ENCODE results near the gene CD300LG. TPM values are rescaled to one million over a fixed set of nuclear protein-coding genes. Genes with fewer than 3 reads are reported as not detected.
A peak's percentile ranks its signal among the peaks of the same experiment; 100 is the strongest.

CD300LG gene
- total RNA-seq, 1 donor from 2014 or later, result not detected

DNA sequence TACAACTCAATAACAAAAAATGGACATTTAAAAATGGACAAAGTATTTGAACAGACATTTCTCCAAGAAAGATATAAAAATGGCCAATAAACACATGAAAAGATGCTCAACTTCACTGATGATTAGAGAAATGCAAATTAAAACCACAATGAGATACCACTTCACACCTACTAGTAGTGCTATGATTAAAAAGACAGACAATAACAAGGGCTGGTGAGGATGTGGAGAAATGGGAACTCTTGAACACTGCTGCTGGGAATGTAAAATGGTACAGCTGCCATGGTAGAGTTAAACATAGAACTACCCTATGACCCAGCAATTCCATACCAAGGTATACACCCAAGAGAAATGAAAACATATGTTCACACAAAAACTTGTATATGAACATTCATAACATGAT lies 41.9 kb upstream of the CD300LG start:
- Mint-ChIP-seq H3K9me3 (no peaks in the 10 kb centered on the region), H3K27ac (no peak overlapping the region), H3K4me1 (ENCODE audit: unreplicated experiment) (no peaks in the 10 kb centered on the region), H3K4me3 (no peak overlapping the region), H3K36me3 (no peaks in the 10 kb centered on the region), H3K27me3 (no peaks in the 10 kb centered on the region)
- TF ChIP-seq, protein P1, sequence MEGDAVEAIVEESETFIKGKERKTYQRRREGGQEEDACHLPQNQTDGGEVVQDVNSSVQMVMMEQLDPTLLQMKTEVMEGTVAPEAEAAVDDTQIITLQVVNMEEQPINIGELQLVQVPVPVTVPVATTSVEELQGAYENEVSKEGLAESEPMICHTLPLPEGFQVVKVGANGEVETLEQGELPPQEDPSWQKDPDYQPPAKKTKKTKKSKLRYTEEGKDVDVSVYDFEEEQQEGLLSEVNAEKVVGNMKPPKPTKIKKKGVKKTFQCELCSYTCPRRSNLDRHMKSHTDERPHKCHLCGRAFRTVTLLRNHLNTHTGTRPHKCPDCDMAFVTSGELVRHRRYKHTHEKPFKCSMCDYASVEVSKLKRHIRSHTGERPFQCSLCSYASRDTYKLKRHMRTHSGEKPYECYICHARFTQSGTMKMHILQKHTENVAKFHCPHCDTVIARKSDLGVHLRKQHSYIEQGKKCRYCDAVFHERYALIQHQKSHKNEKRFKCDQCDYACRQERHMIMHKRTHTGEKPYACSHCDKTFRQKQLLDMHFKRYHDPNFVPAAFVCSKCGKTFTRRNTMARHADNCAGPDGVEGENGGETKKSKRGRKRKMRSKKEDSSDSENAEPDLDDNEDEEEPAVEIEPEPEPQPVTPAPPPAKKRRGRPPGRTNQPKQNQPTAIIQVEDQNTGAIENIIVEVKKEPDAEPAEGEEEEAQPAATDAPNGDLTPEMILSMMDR (conservative IDR thresholded peaks at IDR 0.05), result no peak
- DNase-seq (ENCODE audit: extremely low spot score, unreplicated experiment), result no peak

DNA sequence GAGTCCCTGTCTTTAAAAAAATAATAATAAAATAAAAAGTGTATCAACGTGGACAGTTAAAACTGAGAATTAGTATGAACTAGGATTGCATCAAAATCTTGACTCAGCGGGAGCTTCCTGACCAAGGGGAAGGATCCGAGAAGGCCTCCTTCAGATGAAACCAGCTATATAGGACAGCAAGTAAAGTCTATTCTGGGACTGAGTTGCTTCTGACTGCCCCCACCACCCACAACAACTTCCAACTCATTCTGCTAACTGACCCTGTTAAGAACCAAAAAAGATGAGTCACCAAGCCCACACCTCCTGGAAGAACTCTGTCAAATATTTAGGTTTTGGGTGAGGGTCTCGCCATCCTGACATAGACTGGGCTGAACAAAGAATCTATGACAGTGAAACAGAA lies 38.9 kb upstream of the CD300LG start:
- H3K36me3 Mint-ChIP-seq, result no peaks in the 10 kb centered on the region
- no peak for DNase-seq (ENCODE audit: extremely low spot score, unreplicated experiment)
- no peak overlapping the region for H3K27ac Mint-ChIP-seq
- H3K9me3 Mint-ChIP-seq, result no peaks in the 10 kb centered on the region
- H3K4me1 Mint-ChIP-seq (ENCODE audit: unreplicated experiment), result no peaks in the 10 kb centered on the region
- H3K27me3 Mint-ChIP-seq, result no peaks in the 10 kb centered on the region
- no peak overlapping the region for H3K4me3 Mint-ChIP-seq
- TF ChIP-seq, protein P1 (conservative IDR thresholded peaks at IDR 0.05), result no peak

DNA sequence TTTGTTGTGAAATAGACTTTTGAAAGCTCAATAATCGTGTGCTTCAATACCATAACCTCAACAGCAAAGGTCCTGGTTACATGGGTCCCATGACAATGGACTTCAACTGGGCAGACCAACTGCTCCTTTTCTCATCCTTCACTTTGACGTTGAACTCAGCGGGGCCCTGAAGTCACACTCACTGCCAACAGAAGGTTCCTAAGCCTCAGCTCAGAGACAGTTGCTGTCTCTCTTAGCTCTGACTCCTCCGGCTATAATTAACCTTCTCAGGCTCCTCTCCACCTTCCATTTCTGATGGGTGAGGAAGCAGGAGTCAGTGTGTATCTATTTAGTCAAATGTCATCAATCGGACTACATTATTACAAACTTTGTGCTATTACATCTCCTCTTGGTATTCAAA lies 37.9 kb upstream of the CD300LG start:
- Mint-ChIP-seq H3K4me1 (ENCODE audit: unreplicated experiment) (no peaks in the 10 kb centered on the region), H3K4me3 (no peak overlapping the region), H3K27ac (no peak overlapping the region), H3K9me3 (no peaks in the 10 kb centered on the region), H3K36me3 (no peaks in the 10 kb centered on the region), H3K27me3 (no peaks in the 10 kb centered on the region)
- no peak for DNase-seq (ENCODE audit: extremely low spot score, unreplicated experiment)
- TF ChIP-seq, protein P1 (conservative IDR thresholded peaks at IDR 0.05), result no peak

DNA sequence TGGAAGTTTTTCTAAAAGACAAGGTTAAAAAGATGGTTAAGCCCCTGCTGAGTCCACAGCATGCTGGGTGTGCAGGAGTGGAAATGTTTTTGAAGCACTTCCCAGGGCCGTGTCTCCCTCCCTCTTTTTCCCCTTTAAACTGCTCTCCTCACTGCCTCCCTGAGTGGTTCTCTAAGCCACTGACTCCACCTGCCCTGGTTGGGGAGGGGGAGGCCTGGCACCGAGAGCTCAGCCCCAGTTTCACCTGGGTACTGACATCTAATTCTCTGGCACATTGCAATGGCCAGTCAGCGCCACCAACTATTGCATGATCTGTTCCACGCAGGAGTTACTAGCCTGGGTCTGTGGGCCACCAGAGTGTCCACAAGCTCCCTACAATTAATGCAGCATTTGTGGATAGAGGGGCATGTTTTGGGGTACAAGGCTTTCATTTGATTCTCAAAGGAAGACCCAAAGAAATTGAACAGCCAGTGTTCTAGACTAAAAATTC lies 36.7 kb upstream of the CD300LG start:
- H3K27ac Mint-ChIP-seq, result no peak overlapping the region
- DNase-seq (ENCODE audit: extremely low spot score, unreplicated experiment), result peak; percentile 40
- H3K4me1 Mint-ChIP-seq (ENCODE audit: unreplicated experiment), result no peaks in the 10 kb centered on the region
- TF ChIP-seq, protein P1 (conservative IDR thresholded peaks at IDR 0.05), result no peak
- no peaks in the 10 kb centered on the region for H3K36me3 Mint-ChIP-seq
- no peak overlapping the region for H3K4me3 Mint-ChIP-seq
- H3K27me3 Mint-ChIP-seq, result no peaks in the 10 kb centered on the region
- no peaks in the 10 kb centered on the region for H3K9me3 Mint-ChIP-seq

DNA sequence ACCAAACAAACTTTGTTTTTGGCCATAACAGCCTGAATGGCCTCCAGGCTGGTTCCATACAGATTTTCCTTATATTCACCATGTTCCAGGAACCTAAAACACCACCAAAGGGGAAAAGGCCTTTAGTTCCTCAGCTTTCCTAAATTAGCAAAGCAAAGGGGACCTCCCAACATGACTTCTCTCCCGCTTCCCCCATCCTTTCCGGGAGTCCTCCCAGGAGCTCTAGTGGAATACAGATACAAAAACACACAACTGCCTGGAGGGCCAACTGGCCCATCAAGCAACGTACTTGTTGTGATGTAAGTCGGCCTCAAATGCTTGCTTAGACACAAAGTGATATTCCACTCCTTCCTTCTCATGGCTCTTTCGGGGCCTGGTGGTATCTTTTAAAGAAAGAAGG lies 36.2 kb upstream of the CD300LG start:
- Mint-ChIP-seq H3K27me3 (no peaks in the 10 kb centered on the region), H3K4me1 (ENCODE audit: unreplicated experiment) (no peaks in the 10 kb centered on the region), H3K27ac (no peak overlapping the region), H3K4me3 (no peak overlapping the region), H3K36me3 (no peaks in the 10 kb centered on the region), H3K9me3 (no peaks in the 10 kb centered on the region)
- no peak for DNase-seq (ENCODE audit: extremely low spot score, unreplicated experiment)
- TF ChIP-seq, protein P1 (conservative IDR thresholded peaks at IDR 0.05), result no peak
